Activated effector memory CD4-positive, alpha-beta T cell treated with anti-CD3 and anti-CD28 coated beads, Interleukin-2, amount 50 U/mL, for 16 hours (primary cell): ENCODE results near the gene PAQR6.
A peak's percentile ranks its signal among the peaks of the same experiment; 100 is the strongest.
"Not testable (repeated sequence)": the region's sequence is repeated elsewhere in the genome, so short reads cannot be mapped to it uniquely, and the experiment has no call there.

Experiments used
- DNase-seq: peaks from one replicate; pipeline ENCODE4 v3.0.0-alpha.2; 2020

PAQR6 gene

DNA sequence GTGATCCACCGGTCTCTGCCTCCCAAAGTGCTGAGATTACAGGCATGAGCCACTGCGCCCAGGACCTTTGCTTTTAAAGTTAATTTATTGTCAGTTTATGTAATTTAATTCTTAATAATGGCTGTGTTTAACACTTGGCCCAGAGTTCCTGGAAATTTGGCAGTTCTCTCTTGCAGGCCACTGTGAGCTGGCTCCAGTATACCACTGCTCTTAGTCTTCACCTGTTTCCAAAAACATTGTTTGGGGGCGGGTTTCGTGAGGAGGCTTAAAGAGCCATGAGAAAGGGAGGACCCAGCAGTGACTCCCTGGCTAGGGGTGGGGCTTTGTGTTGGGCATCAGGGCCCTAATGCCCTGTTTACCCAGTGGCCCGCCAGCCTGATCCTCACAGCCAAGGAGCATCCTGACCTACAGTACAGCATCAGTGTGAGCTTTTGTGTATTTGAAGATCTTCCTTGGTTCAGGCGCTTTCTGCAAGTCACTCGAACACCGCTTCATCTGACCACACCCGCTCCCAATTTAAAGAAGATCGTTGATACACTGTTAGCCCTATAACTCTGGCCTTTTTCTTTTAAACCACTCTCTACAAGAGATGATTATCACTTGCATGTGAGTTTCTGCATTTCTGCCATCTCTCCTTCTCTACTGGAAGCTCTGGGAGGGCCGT is 17.9 kb downstream of the PAQR6 start:
- DNase-seq = no peak

DNA sequence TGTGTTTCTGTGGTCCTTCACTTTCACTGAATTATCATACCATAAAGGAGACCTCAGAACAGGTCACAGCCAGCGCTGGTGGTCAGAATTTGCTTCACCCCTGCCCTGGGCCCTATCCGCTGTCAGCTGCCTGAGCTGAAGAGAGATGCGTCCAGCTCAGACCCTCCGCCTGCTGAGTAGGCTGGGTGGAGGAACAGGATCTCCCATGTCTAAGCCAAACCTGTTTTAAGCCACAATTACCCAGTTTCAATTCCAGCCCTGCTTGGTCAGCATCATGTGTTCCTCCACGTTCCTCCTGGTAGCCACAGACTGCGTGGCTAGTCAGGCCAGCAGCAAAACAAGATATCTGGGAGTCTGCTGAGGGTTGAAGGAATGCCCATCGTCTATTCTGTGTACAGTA is 19.4 kb downstream of the PAQR6 start:
- no peak for DNase-seq

DNA sequence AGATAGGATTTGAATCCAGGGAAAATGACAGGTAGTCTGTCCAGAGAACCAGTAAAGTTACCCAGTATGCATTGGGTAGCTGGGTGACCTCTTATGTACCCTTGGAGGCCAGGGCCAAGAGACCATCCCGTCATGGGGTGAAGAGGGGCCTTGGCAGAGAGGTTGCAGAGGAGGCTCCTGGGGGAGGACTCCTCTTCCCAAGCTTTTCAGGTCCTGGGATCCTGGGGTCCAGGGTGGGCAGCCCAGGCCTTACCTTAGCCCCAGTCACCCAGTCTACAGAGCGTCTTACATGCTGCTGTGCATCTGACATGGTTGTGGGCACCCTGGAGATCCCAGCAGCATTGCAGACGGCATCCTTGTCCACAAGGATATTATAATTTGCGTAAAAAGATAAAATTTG is 21.1 kb downstream of the PAQR6 start:
- no peak for DNase-seq

DNA sequence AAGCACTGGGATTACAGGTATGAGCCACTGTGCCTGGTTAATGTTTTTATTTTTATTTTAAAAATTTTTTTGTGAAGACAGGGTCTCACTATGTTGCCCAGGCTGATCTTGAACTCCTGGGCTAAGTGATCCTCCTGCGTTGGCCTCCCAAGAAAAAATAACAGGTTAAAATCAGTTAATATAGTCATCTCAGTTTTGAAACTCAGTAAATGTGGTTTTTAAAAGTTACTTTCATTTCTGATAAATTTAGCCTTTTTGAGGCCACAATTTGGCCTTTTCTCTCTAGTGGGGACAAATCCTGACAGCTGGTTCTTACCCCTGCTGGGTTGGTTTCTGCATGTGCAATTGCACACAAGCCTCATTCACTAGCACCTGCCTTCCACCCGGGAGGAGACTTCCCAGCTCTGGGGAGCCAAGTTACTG is 21.7 kb downstream of the PAQR6 start:
- no peak for DNase-seq

DNA sequence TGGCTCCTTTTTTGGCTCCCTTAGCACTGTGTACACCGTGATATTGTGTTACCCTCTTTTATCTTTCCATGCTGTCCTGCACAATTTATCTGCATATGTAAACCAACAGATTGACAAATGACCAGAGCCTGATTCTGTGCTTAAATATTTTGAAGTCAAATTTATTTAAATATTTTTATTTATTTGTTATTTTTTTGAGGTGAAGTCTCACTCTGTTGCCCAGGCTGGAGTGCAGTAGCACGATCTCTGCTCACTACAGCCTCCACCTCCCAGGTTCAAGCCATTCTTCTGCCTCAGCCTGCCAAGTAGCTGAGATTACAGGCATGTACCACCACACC is 22.2 kb downstream of the PAQR6 start:
- no peak for DNase-seq

DNA sequence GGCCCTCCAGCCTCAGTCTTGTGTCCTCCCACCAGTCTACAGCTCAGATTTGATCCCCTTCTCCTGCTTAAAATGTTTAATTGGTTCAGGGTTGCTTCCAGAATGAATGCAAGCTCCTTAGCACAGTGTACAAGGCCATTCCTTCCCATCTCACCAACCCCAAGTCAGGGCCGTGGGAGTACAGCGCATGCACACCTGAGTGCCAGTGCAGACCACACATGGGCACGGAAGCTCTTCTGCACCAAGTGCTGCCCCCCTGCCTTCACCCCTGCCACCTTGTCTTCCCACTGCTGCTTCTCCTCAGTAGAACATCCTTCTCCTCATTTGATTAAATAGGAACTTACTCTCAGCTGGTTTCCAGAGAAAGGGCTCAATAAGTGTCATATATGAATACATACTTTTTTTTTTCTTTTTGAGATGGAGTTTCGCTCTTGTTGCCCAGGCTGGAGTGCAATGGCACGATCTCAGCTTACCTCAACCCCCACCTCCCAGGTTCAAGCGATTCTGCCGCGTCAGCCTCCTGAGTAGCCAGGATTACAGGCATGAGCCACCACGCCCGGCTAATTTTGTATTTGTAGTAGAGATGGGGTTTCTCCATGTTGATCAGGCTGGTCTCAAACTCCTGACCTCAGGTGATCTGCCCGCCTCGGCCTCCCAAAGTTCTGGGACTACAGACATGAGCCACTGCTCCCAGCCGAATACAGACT is 25.7 kb downstream of the PAQR6 start:
- DNase-seq = no peak

DNA sequence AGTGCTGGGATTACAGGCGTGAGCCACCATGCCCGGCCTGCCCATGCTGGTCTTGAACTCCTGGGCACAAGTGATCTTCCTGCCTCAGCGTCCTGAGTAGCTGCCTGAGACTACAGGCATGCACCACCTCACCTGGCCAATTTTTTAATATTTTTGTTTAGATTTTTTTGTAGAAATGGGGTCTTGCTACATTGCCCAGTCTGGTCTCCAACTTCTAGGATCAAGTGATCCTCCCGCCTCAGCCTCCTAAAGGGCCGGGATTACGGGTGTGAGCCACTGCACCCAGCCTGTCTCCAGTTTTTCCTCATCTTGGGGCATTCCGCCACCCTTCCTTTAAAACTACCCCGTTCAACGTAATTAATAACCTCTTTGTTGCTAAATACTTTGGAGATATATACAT is 27.6 kb downstream of the PAQR6 start:
- DNase-seq = no peak

DNA sequence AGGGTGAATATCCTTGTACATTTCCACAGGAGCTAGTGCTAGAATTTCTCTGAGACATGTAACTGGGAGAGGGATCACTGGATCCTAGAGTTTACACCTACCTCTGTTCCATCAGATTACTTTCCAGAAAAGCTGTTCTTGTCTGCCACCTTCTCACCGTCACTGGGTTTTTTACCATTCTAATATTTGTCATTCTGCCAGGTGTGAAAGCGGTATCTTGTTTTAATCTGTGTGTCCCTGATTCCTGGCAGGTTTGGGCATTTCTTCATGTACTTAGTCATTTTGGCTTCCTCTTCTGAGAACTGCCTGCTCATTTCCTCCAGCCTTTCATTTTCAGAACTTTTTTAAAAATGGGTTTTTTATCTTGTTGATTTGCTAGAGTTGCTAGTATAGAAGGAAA is 30.0 kb downstream of the PAQR6 start:
- no peak for DNase-seq

DNA sequence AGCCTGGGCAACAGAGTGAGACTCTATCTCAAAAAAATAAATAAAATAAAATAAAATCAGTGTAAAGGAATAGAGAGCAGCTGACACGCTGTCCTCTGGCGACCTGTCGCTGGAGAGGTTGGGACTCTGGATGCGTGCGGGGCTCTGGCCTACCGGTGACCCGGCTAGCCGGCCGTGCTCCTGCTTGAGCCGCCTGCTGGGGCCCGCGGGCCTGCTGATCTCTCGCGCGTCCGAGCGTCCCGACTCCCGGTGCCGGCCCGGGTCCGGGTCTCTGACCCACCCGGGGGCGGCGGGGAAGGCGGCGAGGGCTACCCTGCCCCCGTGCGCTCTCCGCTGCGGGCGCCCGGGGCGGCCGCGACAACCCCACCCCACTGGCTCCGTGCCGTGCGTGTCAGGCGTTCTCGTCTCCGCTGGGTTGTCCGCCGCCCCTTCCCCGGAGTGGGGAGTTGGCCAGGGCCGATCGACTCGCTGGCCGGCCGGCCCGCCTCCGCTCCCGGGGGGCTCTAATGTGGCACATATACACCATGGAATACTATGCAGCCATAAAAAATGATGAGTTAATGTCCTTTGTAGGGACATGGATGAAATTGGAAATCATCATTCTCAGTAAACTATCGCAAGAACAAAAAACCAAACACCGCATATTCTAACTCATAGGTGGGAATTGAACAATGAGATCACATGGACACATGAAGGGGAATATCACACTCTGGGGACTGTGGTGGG is 31.3 kb downstream of the PAQR6 start:
- not testable (repeated sequence) for DNase-seq

DNA sequence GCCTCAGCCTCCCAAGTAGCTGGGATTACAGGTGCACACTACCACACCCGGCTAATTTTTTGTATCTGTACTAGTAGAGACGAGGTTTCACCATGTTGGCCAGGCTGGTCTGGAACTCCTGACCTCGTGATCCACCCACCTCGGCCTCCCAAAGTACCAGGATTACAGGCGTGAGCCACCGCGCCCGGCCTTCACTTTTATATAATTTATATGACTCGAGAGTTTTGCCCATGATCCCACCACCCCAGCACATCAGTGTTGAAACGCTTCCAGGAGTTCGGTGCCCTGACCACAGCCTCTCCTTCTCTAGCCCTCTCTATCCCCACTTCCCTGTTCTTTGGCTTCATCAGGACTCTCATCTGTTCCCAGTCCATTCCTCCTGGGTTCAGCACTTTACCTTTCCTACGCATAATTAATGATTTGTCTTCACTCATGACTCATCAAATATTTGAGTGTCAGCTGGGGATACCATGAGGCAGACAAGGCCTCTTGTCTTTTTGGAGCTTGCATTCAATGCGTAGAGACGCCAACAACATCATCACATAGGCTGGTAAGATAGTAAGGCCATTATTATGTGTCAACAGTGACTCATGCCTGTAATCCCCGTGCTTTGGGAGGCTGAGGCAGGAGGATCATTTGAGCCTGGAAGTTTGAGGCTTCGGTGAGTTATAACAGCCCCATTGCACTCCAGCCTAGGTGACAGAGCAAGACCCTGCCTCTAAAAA is 33.7 kb downstream of the PAQR6 start:
- peak; percentile 67 for DNase-seq

DNA sequence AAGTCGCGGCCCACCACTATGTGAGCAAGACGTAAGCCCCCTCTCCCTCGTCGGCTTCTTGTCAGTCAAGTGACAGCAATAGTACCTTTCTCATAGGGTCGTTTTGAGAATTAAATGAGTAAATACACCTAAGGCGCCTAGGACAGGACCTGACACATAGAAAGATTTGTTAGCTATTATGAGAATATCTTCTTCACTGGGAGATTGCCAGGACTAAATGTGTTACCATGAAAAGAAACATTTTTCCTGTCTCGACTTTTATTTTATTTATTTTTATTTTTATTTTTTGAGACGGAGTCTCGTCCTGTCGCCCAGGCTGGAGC is 34.3 kb downstream of the PAQR6 start:
- DNase-seq = no peak

DNA sequence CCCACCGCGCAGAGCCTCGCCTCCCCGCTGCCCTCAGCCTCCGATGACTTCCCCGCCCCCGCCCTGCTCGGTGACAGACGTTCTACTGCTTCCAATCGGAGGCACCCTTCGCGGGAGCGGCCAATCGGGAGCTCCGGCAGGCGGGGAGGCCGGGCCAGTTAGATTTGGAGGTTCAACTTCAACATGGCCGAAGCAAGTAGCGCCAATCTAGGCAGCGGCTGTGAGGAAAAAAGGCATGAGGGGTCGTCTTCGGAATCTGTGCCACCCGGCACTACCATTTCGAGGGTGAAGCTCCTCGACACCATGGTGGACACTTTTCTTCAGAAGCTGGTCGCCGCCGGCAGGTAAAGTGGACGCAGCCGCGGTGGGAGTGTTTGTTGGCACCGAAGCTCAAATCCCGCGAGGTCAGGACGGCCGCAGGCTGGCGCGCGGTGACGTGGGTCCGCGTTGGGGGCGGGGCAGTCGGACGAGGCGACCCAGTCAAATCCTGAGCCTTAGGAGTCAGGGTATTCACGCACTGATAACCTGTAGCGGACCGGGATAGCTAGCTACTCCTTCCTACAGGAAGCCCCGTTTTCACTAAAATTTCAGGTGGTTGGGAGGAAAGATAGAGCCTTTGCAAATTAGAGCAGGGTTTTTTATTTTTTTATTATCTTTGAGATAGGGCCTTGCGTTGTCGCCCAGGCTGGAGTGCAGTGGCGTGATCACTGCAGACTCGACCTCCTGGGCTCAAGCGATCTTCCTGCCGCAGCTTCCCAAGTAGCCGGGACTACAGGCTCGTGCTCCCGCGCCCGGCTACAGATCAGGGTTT is 34.8 kb downstream of the PAQR6 start, which contains the start of gene PMF1:
Gene PMF1, plus strand, starts transcription at position 175 of the 811 bp plus-strand sequence. Its CDS starts 9 bp downstream, at position 184.
- peak; percentile 98 for DNase-seq

DNA sequence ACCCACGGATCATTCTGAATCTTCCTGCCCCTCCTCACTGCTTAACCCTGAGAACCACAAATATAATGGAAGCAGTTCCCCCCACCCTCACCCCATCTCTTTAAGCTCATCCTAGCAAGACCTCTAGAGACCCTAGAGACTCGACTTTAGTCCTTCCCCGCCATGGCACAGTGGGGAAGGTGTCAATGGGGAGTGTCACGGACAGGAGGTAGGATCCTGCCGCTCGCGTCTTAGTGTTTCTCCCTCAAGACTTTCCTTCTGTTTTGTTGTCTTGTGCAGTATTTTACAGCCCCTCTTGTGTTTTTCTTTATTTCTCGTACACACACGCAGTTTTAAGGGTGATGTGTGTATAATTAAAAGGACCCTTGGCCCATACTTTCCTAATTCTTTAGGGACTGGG is 35.7 kb downstream of the PAQR6 start:
- no peak for DNase-seq

DNA sequence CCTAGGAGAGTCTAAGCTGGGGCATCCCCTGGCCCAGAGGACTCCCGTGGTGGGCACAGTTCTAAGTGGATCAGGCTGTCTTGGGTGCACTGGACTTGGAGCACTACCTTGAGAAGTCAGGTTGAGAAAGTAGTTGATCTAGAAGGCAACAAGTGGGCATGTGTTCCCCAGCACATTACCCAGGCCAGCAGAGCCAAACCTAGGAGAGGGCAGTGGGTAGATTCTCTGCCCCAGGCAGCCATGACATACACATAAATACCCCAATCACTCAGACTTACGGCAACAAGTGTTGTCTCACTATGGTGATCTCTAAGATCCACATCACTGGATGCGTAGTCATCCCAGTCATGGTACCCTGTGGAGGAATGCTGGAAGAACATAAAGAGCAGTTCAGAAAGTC is 36.6 kb downstream of the PAQR6 start:
- DNase-seq = no peak

DNA sequence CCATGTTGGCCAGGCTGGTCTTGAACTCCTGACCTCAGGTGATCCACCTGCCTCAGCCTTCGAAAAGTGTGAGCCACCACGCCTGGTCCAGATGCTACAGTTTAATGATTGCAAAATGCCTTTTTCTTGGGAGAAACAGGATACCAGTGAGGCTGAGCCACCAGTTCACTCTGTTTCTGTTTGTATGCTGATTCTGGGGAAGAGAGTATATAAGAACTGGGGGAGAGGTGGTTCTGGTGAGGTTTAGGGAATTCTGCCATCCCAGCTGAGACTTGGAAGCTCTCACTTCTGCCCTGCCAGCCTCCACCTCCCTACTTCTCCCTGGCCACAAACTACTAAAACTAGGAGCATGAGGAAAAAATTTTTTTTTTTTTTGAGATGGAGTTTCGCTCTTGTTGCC is 43.2 kb downstream of the PAQR6 start:
- no peak for DNase-seq

DNA sequence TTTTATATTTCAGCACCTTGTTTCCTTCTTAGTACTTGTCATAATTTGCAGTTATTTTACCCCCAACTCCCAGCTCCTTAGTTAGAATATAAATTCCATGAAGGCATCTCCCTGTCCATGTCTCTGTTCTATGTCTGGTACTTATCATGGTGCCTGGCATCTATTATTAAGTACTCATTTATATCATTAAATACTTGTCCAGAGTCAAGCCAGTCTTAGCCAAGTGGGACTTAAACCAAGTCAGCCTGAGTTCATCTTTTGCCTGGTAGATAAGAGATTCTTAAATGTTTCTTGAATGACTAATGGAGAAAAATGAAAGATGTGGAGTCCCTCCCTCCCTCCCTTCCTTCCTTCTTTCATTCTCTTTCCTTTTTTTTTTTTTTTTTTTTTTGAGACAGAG is 44.5 kb downstream of the PAQR6 start:
- DNase-seq = no peak

DNA sequence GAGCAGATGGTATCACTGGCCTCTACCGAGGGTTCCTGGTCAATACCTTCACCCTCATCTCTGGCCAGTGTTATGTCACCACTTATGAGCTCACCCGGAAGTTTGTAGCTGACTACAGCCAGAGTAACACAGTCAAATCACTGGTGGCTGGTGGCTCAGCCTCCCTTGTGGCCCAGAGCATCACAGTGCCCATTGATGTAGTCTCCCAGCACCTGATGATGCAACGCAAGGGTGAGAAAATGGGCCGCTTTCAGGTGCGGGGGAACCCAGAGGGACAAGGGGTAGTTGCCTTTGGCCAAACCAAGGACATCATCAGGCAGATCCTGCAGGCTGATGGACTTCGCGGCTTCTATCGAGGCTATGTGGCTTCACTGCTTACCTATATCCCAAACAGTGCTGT is 47.8 kb downstream of the PAQR6 start:
- peak; percentile 57 for DNase-seq

DNA sequence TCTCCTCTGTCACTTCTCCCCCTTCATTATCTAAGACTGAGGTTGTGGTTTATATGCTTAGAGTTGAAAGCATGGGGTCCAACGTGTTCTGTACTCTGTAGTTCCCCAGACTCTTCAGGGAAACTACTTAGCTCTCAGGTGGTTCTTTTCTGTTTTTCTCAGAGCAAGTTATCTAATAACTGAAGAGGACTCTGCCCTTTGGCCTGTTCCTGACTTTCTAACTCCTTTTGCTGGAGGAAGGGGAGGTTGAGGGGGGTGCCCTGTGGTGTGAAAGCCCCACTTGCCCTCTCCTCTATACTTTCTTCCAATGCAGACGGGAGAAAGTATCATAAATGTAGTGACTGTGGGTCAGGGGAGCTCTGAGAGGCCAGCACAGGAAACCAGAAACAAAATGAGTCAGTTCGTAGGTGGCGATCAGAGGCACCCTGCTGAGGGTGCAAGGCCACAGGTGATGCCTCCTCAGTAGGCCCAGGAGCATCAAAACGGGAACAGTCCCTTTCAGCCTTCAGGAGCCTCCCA is 49.0 kb downstream of the PAQR6 start:
- DNase-seq = peak; percentile 64

DNA sequence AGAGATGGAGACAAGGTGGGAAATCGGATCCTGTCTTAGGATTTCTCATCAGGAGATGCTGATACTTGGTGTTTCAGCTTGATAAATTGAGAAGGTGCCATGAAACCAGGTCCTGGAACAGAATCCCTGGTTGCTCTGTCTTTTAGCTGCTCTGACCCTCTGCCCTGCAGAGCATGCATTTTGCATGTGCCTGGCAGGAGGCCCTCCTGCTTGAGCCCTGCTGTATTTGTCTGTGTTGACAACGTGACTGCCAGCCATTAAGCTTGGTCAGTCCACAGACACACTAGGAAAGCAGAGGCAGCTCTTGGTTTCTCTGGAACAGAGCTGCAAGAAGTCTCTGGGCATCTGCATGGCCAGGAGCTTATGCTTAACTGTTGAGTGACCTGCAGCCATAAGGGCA is 51.4 kb downstream of the PAQR6 start:
- DNase-seq = no peak

DNA sequence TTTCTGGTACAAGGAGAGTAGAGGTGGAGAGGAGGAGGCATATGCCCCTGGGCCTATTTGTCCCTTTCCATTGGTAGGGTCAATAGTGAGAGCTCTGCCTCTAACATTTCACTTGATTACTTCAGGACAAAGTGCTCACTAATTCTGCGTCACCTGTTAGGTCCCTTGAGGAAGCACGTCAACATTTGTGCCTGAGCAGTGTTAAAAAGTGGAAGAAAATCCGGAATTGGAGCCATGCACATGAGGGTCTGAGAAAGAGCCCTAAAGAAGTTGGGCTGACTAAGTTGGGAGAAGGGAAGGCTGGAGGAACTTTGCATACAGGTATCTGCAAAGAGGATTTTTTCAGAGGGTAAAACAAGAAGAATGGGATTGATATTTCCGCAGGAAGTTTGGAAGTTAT is 52.0 kb downstream of the PAQR6 start:
- DNase-seq = no peak

DNA sequence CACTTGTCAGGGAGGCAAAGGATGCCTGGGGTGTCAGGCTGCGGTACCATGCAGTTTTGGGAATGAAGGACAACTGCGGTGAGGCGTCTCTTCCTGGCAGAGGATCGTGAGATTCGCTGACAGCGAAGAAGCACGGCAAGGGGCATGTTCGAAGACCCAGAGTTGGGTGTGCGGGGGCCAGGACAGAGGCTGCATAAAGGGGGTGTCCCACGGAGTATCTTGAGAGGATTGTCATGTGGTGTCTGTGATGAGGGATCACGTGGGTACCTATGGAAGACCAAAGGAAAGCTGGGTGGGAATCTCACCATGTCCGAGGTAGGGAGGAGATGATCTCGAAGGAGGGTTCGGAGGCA is 53.6 kb downstream of the PAQR6 start:
- no peak for DNase-seq

DNA sequence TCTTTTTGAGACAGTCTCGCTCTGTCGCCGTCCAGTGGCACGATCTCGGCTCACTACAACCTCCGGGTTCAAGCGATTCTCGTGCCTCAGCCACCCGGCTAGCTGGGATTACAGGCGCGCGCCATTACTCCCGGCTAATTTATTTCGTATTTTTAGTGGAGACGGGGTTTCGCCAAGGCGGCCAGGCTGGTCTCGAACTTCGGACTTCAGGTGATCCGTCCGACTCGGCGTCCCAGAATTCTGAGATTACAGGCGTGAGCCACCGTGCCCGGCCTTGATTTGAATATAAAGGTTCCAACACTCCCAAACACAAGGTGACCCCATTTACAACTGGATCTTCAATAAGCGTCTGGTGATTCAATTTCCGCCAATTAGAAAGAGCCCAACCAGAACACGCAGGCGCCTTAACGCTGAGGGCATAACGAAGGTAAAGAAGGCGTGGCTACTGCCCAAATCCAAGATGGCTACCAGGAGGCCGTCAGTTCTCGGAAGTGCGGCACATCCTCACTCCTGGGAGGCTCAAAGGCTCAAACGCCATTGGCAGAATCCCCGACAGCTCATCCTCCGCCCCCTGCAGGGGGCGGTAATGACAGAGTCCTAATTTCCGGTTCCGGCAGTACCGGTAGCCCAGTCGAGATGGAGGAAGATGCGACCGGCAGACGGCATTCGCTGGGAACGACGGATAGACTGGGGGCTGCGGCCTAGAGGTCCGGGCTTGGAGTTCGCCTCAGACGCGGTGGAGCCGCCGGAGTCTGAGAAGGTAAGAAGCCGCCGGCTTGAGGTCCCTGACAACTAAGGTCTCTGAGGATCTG is 54.2 kb downstream of the PAQR6 start, which contains the start of gene SLC25A44:
Gene SLC25A44, plus strand, starts transcription at position 617 of the 812 bp plus-strand sequence. CDS start 5,744 bp downstream, outside the sequence.
- peak; percentile 99 for DNase-seq
